HG03280 (cell line): ENCODE data around the gene MAN1A1.

Source experiments
- ATAC-seq: cut with Tn5 transposase; IDR thresholded peaks from one replicate; pipeline ENCODE4 v1.9.1; 2021; ENCODE audit warnings: mild to moderate bottlenecking, moderate library complexity; ENCODE audit not compliant: unreplicated experiment

MAN1A1 gene

GRCh38 chr6:119204719-119205118 is 144.8 kb downstream of the MAN1A1 start:
- ATAC-seq = no peak

DNA sequence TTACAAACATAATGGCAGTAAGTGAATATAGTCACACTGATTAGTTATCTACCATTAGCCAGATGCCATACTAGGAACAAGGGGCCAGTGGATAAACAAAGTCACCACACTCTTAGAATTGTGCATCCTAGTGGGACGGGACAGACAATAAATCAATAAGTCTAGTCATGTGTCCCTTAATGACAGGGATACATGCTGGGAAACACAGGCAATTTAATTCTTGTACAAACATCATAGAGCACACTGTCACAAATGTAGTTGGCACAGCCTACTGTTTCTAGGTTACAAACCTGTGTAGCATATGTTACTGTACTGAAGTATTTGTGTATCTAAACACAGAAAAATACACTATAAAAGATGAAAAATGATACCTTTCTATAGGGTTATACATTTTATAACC is 148.1 kb downstream of the MAN1A1 start:
- no peak for ATAC-seq

DNA sequence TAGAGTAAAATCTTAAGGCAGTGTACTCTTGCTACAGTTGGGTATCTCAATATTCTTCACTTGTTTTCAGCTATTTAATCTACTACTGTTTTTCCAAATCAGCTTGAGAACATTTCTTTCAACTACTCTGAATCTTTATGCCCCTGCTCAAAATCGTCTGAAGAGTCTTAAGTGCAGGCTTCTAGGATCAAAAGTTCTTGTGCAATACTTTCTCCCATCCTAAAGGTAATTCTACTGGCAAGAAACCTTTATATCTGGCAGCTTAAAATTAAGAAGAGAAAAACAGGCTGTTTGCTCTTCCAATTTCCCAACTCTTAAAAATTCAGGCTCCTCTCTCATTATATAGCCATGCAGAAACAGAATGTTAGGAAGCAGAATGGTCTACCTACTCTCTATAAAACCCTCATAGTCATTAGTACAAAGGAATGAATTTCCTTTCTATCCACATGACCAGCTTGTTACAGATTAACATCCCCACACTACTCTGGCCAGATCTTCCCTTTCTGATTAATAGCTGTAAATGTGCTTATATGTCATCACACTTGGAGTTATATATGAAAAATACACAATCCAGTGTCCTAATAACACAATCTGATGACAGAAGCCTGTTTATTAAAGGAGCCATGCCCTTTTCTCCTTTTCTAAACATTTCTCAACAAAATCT is 148.9 kb downstream of the MAN1A1 start:
- ATAC-seq = no peak

DNA sequence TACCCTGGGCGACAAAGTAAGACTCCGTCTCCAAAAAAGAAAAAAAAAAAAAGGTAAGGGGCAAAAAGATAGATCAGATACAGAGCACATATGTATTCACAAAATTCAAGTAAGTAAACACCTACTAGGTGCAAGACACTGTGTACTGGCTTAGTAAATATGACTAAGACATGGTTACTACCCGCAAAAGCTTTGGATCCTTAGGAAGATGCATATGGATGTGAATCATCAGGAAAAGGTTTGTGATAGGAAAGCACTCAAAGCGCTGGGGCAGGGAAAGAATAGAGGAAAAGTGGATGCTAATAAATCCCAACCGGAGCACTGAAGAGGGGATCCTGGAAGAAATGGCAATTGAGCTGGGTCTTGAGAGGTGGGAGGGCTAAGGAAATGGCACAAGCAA is 152.3 kb downstream of the MAN1A1 start:
- ATAC-seq = no peak

GRCh38 chr6:119196715-119197114 is 152.8 kb downstream of the MAN1A1 start:
- no peak for ATAC-seq

DNA sequence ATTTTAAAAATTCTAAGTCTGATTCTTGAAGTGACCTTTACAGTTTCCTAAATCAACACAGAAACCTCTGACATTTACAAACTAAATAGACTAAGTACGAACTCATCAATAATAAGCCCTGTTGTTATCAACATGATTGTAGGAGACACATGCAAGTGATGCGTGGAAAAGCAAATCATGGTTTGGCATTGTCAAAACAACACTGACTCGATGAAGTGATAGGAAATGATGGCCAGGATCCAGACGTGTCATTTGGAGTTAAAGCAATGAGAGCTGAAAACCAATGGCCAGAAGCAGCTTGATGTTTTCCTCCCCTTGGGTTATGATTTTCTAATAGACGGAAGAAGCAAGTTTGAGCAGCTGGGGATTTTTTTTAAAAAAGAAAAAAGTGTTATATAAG is 153.7 kb downstream of the MAN1A1 start:
- no peak for ATAC-seq

- no peak for ATAC-seq
These were observed 154.4 kb downstream of the MAN1A1 start for GRCh38 chr6:119195204-119195603.

DNA sequence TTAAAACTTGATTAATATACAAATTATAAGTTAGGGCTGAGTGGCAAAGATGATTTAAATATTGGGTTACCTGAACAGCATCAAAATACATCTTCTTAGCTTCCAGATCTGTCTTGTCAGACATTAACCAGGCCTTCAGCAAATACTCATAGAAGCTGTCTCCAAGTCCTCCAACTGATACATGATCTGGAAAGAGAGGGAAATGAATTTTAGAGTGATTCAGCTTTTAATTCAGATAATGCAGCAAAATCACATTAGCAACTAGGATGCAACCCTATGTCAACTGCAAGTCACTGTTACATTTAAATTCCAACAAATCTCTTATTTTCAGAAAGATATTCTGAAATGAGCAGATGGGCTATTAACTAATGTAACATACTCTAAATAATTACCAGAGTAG is 155.9 kb downstream of the MAN1A1 start:
- no peak for ATAC-seq

- ATAC-seq = no peak
These were observed 157.4 kb downstream of the MAN1A1 start for GRCh38 chr6:119192200-119192599.

DNA sequence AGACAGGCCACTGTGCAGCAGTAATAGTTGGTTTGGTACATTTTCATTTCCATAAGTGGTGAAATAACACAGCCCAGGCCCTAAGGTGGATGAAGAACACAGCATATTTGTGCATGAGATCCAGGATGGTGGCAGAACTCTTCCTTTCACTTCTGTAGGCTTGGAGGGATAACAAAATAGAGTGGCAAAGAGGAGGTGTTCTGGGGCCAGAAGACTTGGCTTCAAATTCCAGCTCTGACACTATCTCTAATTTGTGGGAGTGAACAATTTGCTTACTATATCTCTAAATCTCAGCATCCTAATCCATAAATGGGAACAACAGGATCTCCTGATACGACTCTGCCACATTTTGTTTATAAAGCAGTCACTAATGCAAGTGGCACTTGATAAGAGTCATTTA is 159.4 kb downstream of the MAN1A1 start:
- no peak for ATAC-seq

DNA sequence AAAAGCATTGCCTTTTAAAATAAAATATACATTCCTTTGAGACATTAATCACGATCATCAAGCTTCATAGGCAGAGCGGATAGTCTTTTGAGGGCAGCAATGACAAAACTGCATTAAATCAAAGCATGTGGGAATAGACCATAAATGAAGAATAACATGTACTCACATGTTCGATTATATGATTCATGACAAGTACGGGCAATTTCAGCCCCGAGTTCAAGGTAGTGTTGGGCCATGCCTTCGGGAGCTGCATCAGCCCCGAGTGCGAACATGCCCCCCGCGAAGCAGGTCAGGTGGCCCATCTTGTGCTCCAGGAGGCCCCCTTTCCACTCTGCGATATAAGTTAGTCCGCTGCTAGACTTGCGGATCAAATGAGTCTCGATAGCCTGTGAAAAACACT is 160.1 kb downstream of the MAN1A1 start:
- ATAC-seq = no peak

DNA sequence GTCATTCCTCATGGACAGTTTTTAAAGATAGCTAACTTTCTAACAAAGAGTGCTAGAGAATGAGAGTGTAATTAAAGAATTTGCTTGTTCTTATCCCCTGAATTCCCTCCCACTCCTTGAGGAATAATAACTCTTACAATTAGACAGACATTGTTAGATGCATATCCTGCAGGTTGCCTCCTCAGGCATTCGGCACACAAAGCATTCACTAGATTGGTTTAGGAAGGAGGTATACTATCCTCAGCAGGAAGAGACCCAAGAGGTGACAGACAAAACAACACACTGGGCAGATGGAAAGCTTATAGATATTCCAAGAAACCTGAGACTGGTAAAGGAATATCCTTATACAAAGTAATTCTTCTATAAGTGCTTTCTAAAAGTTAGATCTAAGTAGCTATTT is 162.0 kb downstream of the MAN1A1 start:
- no peak for ATAC-seq

GRCh38 chr6:119186490-119186889 is 163.1 kb downstream of the MAN1A1 start:
- no peak for ATAC-seq

DNA sequence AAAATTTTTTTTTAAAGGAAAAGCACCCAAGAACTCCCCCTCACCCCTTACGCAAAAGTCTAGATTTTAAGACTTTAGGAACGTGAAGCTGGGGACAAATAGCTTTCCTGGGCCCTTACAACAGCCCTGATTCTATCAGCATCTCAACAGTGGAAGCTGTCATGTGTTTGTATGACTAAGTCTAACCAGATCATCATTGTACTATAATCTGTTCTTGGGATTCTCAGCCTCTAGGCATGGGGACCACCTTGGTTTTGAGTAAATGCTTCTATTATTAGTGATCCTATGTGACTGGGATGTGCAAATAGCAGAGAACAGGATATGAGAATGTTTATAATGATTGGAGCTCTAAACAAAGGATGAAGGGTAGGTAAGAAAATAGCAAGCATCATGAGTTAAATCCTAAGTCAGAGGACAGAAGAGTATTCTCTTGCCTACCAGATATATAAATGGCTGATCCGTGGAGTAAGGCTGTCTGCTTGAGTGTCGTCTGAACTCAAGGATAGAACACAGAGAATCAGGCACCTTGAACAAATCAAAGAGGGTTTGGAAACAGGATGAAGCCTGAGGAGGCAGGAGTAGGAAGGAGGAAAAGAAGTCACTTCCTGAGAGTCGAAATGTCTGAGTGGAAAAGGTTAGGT is 165.4 kb downstream of the MAN1A1 start:
- no peak for ATAC-seq

GRCh38 chr6:119183457-119183856 is 166.1 kb downstream of the MAN1A1 start:
- no peak for ATAC-seq

- ATAC-seq = no peak
These were observed 166.7 kb downstream of the MAN1A1 start for GRCh38 chr6:119182875-119183274.

DNA sequence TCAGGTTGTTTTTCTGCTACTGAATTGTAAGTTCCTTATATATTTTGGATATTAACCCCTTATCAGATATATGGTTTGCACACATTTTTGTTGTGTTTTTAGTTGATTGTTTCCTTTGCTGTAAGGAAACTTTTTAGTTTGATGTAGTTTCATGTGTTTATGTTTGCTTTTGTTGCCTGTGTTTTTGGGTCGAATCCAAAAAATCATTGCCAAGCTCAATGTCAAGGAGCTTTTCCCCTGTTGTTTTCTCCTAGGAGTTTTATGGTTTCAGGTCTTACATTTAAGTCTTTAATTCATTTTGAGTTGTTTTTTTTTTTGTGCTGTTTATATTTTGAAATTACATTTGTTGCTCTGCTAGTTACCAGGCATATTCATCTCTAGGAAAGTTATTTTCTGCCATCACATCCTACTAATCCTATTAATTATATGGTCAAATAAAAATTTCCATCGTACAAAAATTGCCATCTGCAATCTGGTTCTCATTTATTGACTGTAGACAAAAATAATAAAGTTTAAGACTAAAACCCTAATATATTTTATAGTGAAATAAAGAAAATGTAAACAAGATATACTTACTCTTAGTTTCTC is 167.3 kb downstream of the MAN1A1 start:
- ATAC-seq = no peak

DNA sequence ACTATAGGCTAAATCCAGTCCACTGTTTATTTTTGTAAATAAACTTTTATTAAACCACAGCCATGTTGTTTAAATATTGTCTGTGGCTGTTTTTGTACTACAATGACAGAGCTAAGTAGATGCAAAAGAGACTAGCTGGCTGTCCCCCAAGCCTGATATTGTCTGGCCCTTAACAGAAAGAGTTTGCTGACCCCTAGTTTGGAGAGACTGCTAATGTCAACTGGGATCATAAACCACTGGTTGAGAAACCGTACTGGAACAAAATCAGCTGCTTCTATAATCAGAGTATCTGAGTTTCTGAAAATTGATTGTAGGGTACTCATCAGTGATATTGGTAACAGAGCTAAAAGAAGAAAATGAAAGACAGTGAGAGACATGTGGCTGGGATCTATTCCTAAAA is 168.5 kb downstream of the MAN1A1 start:
- ATAC-seq = no peak

DNA sequence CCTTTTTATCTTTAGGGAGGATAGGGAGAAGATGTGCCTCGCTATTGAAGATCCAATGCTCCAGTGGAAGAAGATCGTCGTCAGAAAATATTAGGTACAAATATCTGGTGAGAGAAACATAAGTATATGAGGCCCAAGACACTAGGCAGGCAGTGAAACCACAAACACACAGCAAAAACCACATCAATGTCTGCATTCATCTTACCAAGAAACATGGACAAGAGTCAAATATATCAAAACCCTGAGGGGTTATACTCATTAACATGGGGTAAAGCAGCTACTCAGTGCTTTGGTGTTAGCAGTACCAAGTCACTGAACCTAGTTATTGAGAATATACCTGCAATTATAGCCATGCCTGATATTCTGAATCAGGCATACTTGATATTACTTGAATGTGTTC is 169.7 kb downstream of the MAN1A1 start:
- no peak for ATAC-seq

- ATAC-seq = no peak
These were observed 170.5 kb downstream of the MAN1A1 start for GRCh38 chr6:119179062-119179461.

GRCh38 chr6:119176445-119176844 is 173.1 kb downstream of the MAN1A1 start:
- ATAC-seq = no peak
